Esophagus muscularis mucosa (tissue), 3 donors: ENCODE measurements around the gene TRPC4AP.

Source experiments
- POLR2A ChIP-seq: fragments of 450-650 bp; IDR thresholded peaks from one replicate; pipeline ENCODE4 v1.6.1; 2017; ENCODE audit warnings: antibody characterized with exemption, moderate library complexity, mild to moderate bottlenecking, low read depth
- TF ChIP-seq, protein P1 (sequence below), 3 experiments: fragments of 200-600 bp in 2 of 3; fragments of 450-650 bp in 1 of 3; sonication (generic) in 2 of 3; IDR thresholded peaks; one replicate each; pipeline ENCODE4 v1.5.1; 2017 to 2019; ENCODE audit warnings: antibody characterized with exemption in 3 of 3, mild to moderate bottlenecking in 2 of 3, moderate library complexity in 1 of 3

DNA sequence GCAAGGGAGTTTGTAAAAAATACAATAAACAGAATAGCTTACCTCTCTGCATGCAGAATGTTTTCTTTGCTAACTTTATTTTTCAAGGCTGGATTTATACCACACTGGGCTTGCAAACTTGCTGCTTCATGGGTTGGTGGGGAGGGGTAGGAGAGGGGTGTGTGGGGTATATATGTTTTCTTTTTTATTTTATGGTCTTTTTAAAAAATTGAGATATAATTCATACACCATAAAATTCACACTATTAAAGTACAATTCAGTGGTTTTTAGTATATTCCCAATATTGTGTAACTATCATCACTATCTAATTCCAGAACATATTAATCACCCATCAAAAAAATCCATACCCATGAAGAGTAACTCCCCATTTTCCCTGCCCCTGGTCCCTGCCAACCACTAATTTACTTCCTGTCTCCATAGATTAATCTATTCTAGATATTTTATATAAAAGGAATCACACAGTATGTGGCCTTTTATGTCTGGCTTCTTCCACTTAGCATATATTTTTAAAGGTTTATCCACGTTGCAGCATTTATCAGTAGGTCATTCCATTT lies 14.3 kb upstream of the TRPC4AP start:
- no peak for TF ChIP-seq POLR2A
- TF ChIP-seq, protein P1, sequence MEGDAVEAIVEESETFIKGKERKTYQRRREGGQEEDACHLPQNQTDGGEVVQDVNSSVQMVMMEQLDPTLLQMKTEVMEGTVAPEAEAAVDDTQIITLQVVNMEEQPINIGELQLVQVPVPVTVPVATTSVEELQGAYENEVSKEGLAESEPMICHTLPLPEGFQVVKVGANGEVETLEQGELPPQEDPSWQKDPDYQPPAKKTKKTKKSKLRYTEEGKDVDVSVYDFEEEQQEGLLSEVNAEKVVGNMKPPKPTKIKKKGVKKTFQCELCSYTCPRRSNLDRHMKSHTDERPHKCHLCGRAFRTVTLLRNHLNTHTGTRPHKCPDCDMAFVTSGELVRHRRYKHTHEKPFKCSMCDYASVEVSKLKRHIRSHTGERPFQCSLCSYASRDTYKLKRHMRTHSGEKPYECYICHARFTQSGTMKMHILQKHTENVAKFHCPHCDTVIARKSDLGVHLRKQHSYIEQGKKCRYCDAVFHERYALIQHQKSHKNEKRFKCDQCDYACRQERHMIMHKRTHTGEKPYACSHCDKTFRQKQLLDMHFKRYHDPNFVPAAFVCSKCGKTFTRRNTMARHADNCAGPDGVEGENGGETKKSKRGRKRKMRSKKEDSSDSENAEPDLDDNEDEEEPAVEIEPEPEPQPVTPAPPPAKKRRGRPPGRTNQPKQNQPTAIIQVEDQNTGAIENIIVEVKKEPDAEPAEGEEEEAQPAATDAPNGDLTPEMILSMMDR (IDR thresholded peaks at IDR 0.05): no peak
